ENCODE results near the gene VASN. TPM values are rescaled to one million over a fixed set of nuclear protein-coding genes. Genes with fewer than 3 reads are reported as not detected.
A peak's percentile ranks its signal among the peaks of the same experiment; 100 is the strongest.

The VASN gene
- total RNA-seq (10 to 100 TPM in 1 of 4 donors, 1 to 10 TPM in 3; 7.1 to 10.2 (median 8.3) TPM), polyA plus RNA-seq (1 to 10 TPM in 2 of 3 donors, under 1 TPM in 1; 0.46 to 4.2 (median 2.4) TPM)

- whole genome bisulfite sequencing, 2 donors = 5 to 7% methylated on average over 50 of the region's 50 CpGs
- no peaks in the 10 kb centered on the region for H3K9me3 ChIP-seq
- H3K4me1 ChIP-seq = peaks cover 0 to 64% (median 58%) of the 10 kb centered on the region in 4 donors
- peak; percentile 92 for DNase-seq
- intact Hi-C loops (cut with DNase I) = no loop called here
- H3K4me3 ChIP-seq = peak within 1 kb of the TSS; percentile 40 to 76 (median 68)
- no peak for TF ChIP-seq EP300 (IDR thresholded peaks at IDR 0.05)
- TF ChIP-seq, protein P1, sequence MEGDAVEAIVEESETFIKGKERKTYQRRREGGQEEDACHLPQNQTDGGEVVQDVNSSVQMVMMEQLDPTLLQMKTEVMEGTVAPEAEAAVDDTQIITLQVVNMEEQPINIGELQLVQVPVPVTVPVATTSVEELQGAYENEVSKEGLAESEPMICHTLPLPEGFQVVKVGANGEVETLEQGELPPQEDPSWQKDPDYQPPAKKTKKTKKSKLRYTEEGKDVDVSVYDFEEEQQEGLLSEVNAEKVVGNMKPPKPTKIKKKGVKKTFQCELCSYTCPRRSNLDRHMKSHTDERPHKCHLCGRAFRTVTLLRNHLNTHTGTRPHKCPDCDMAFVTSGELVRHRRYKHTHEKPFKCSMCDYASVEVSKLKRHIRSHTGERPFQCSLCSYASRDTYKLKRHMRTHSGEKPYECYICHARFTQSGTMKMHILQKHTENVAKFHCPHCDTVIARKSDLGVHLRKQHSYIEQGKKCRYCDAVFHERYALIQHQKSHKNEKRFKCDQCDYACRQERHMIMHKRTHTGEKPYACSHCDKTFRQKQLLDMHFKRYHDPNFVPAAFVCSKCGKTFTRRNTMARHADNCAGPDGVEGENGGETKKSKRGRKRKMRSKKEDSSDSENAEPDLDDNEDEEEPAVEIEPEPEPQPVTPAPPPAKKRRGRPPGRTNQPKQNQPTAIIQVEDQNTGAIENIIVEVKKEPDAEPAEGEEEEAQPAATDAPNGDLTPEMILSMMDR (IDR thresholded peaks at IDR 0.05) = no peak
- TF ChIP-seq POLR2AphosphoS5 (IDR thresholded peaks at IDR 0.05) = peak; percentile 94 to 99 (median 99)
- peak; percentile 83 to 90 for TF ChIP-seq POLR2A (IDR thresholded peaks at IDR 0.05)
- H3K27me3 ChIP-seq = no peaks in the 10 kb centered on the region
- no peaks in the 10 kb centered on the region for H3K36me3 ChIP-seq
- H3K27ac ChIP-seq = peak within 1 kb of the TSS; percentile 82 to 97 (median 90)
Measured at GRCh38 chr16:4371357-4372000, at the start of gene VASN. VASN (plus strand) TSS chr16:4371848; CDS start chr16:4380878, 9,030 bp downstream.

DNA sequence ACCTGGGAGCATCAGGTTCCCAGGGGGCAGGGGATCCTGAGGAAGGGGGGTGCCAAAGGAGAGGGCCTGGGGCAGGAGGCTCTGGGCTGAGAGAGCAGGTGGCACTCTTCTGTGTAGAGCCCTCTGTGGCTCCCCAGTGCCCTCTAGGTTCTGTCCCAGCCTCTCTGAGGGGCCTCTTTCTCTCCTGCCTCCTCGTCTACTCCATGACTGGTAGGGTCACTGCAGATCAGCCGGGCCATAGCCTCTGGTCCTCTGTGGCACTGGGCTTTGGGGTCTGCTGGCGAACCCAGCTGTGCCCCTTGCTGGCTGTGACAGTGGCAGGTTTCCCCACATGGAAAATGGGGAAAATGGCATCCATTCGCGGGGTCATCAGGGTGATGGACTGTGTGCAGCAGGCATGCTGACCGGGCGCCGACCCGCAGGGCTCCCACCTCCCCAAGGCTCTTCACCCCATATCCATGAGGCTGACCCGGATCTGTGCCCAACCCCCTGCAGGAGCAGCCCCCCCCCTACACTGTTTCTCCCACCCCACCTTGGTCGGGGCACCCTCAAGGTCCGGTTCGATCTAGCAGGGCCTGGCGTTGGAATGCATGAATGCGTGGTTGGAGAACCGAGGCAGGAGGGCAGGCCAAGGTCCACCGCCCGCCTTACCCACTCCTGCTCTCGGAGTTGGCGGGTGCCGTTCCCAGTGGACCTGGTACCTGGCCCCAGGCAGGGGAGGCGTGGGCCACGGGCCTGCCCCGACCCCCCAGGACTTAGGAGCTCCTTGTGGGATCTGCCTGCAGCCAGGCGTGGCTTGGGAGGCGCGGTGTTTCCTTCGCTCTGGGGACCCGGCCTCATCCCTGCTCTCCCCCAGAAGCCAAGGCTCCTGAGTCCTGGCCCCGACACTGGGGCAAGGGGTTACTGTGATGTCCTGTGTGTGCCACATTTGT, 49.3 kb upstream of the VASN start:
- peak; percentile 63 for DNase-seq
- Histone ChIP-seq H3K27ac (peak overlapping the region; percentile 83 to 95 (median 86)), H3K36me3 (no peaks in the 10 kb centered on the region), H3K9me3 (no peaks in the 10 kb centered on the region), H3K4me1 (peaks cover 2 to 90% (median 83%) of the 10 kb centered on the region in 4 donors), H3K4me3 (no peak overlapping the region), H3K27me3 (no peaks in the 10 kb centered on the region)
- TF ChIP-seq POLR2A (IDR thresholded peaks at IDR 0.05) = no peak
- TF ChIP-seq, protein P1 (IDR thresholded peaks at IDR 0.05) = no peak
- TF ChIP-seq EP300 (IDR thresholded peaks at IDR 0.05) = no peak
- no peak for TF ChIP-seq POLR2AphosphoS5 (IDR thresholded peaks at IDR 0.05)
- 80 to 85% methylated on average over 30 of the region's 30 CpGs for WGBS, 2 donors
- intact Hi-C loops (cut with DNase I) = no loop called here

DNA sequence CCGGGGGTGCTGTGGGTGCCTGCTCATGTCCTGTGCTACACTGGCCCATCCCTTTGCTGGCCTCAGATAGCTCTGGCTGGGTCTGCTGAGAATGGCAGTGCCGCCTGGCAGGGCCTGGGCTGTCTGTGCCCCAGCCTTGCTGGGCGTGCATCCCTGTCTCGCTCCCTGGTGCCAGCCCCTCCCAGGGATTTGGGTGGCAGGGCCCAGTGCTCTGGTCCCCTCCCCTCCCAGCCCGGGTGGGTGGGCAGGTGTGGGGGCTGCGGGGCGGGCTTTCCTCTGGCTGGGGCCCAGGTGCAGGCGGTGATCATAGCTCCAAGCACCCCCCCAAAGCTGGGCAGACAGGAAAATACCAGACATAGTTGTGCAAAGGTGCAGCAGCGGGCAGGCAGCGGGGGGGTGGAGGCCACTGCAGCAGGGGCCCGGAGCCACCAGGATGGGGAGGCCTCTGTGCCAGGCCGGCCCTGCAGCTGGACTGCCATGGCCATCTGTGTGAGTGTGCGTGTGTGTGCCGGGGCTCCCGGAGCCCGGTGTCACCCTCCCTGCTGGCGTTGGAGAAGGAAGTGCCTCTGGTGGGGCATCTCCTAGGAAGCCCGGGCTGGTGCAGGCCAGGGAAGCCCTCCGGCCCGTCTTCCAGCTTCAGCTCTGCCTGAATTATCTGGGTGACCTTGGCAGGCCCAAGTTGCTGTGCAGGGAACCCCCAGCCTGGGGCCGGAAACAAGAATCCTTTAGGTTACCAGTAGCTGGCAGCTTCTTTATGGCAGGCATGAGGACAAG, 48.4 kb upstream of the VASN start:
- peak; percentile 63 for DNase-seq
- H3K36me3 ChIP-seq = no peaks in the 10 kb centered on the region
- H3K4me1 ChIP-seq = peaks cover 2 to 90% (median 83%) of the 10 kb centered on the region in 4 donors
- H3K27me3 ChIP-seq = no peaks in the 10 kb centered on the region
- H3K27ac ChIP-seq = peak overlapping the region; percentile 83 to 95 (median 86)
- no peaks in the 10 kb centered on the region for H3K9me3 ChIP-seq
- 74 to 83% methylated on average over 21 of the region's 21 CpGs for WGBS, 2 donors
- H3K4me3 ChIP-seq = no peak overlapping the region
- intact Hi-C loops (cut with DNase I) = no loop called here
- TF ChIP-seq POLR2A (IDR thresholded peaks at IDR 0.05) (no peak), EP300 (IDR thresholded peaks at IDR 0.05) (no peak), POLR2AphosphoS5 (IDR thresholded peaks at IDR 0.05) (no peak)
- TF ChIP-seq, protein P1 (IDR thresholded peaks at IDR 0.05) = no peak

GRCh38 chr16:4323845-4324488, 47.7 kb upstream of the VASN start:
- Histone ChIP-seq H3K27ac (peak overlapping the region; percentile 83 to 95 (median 86)), H3K27me3 (no peaks in the 10 kb centered on the region), H3K4me1 (peaks cover 2 to 90% (median 83%) of the 10 kb centered on the region in 4 donors), H3K36me3 (no peaks in the 10 kb centered on the region), H3K4me3 (peak overlapping the region in 1 of 4 donors; percentile 18), H3K9me3 (no peaks in the 10 kb centered on the region)
- 32 to 60% methylated on average over 12 of the region's 12 CpGs for WGBS, 2 donors
- DNase-seq = peak; percentile 89
- no peak for TF ChIP-seq POLR2A (IDR thresholded peaks at IDR 0.05)
- TF ChIP-seq POLR2AphosphoS5 (IDR thresholded peaks at IDR 0.05) = no peak
- no peak for TF ChIP-seq EP300 (IDR thresholded peaks at IDR 0.05)
- TF ChIP-seq, protein P1 (IDR thresholded peaks at IDR 0.05) = no peak
- intact Hi-C loops (cut with DNase I) = no loop called here
